HepG2 (cell line): ENCODE data around the gene PCP4. TPM values are rescaled to one million over a fixed set of nuclear protein-coding genes. Genes with fewer than 3 reads are reported as not detected.

Experiments
- ATAC-seq: fragments of 200-7000 bp; cut with Tn5 transposase; 3 replicates; pipeline ENCODE4 v1.9.1; 2020; ENCODE audit warnings: mild to moderate bottlenecking, moderate library complexity
- BruUV-seq: library from RNA; stranded (reverse); fragments of 400-500 nt; replicated peaks from 2 replicates; lab custom pipeline; 2021; lab: Mats Ljungman, UMichigan
- CTCF ChIA-PET: fragments of 300-600 bp; formaldehyde crosslinking; extraction: SDS; loops from one replicate; lab custom pipeline; 2021; ENCODE audit warnings: low total read pairs, inconsistent platforms, low intra/inter-chr PET ratio; lab: Yijun Ruan, JAX
- POLR2A ChIA-PET: fragments of 350-600 bp; sonication (Branson Sonifier 250); formaldehyde crosslinking; loops from one replicate; lab custom pipeline; 2020; ENCODE audit warnings: antibody characterized with exemption, inconsistent platforms; lab: Yijun Ruan, JAX
- DNase-seq: peaks from one replicate; pipeline ENCODE4 v3.0.0-alpha.2; 2015; ENCODE audit warnings: low spot score
- FAIRE-seq: peaks from 3 replicates; lab custom pipeline; 2011; peaks lifted over from hg19 to GRCh38; lab: Jason Lieb, UNC
- H2AFZ ChIP-seq: one replicate; pipeline ENCODE4 v1.6.1; 2011; ENCODE audit warnings: low read length, inconsistent platforms
- H3K27ac ChIP-seq: fragments of 300-600 bp; 3 replicates; pipeline ENCODE4 v1.8.0; 2011; ENCODE audit warnings: mixed run types, mild to moderate bottlenecking, mixed read lengths, low read length, inconsistent platforms; ENCODE audit not compliant: insufficient read depth; ENCODE audit errors: extremely low read length
- H3K27me3 ChIP-seq, 2 experiments: fragments of 200-600 bp in 1 of 2; 2 replicates in 1 of 2; 3 replicates in 1 of 2; pipeline versions ENCODE4 v1.6.0 to v1.8.0; 2011; ENCODE audit warnings: low read length in 2 of 2, mild to moderate bottlenecking in 2 of 2, moderate library complexity in 2 of 2, inconsistent platforms in 1 of 2; ENCODE audit not compliant: insufficient read depth in 2 of 2, control insufficient read depth in 1 of 2
- H3K36me3 ChIP-seq, 2 experiments: fragments of 200-600 bp in 1 of 2; replicated peaks in 1 of 2; 2 replicates in 1 of 2; 3 replicates in 1 of 2; pipeline versions ENCODE4 v1.5.1 to v1.8.0; 2011; ENCODE audit warnings: low read length in 2 of 2, inconsistent platforms in 1 of 2; ENCODE audit not compliant: insufficient read depth in 2 of 2, control insufficient read depth in 1 of 2
- H3K4me1 ChIP-seq: 2 replicates; pipeline ENCODE4 v1.5.1; 2012; ENCODE audit warnings: low read length, inconsistent platforms; ENCODE audit not compliant: insufficient read depth
- H3K4me2 ChIP-seq: 2 replicates; pipeline ENCODE4 v1.6.0; 2011; ENCODE audit warnings: low read depth, low read length, inconsistent platforms
- H3K4me3 ChIP-seq, 3 experiments: fragments of 200-600 bp in 1 of 3; sonication (generic), shearing (Covaris generic) in 1 of 3; replicated peaks in 1 of 3; 2 replicates each; pipeline ENCODE4 v1.5.1; 2011 to 2016; ENCODE audit warnings: low read length in 3 of 3, inconsistent platforms in 2 of 3, low read depth in 2 of 3, mild to moderate bottlenecking in 2 of 3, control low read depth in 1 of 3, mixed read lengths in 1 of 3; ENCODE audit not compliant: insufficient read depth in 1 of 3
- H3K79me2 ChIP-seq: one replicate; pipeline ENCODE4 v1.6.1; 2011; ENCODE audit warnings: low read length, inconsistent platforms; ENCODE audit not compliant: insufficient read depth
- H3K9ac ChIP-seq: 2 replicates; pipeline ENCODE4 v1.6.0; 2011; ENCODE audit warnings: mild to moderate bottlenecking, low read depth, low read length, inconsistent platforms; ENCODE audit not compliant: insufficient read depth
- H3K9me3 ChIP-seq: 2 replicates; pipeline ENCODE4 v1.5.1; 2012; ENCODE audit warnings: mild to moderate bottlenecking, low read length
- H4K20me1 ChIP-seq: 2 replicates; pipeline ENCODE4 v1.6.0; 2011; ENCODE audit warnings: inconsistent platforms, mild to moderate bottlenecking, low read length, moderate library complexity; ENCODE audit not compliant: insufficient read depth
- EP300 ChIP-seq, 3 experiments: sonication (generic) in 1 of 3; formaldehyde crosslinking in 1 of 3; IDR thresholded peaks; 2 replicates each; pipeline versions ENCODE4 v1.5.1 to v1.6.1; 2011 to 2020; ENCODE audit warnings: low read depth in 2 of 3, low read length in 2 of 3, borderline replicate concordance in 1 of 3, improper control_type of control experiment in 1 of 3, mild to moderate bottlenecking in 1 of 3, missing genetic modification reagents in 1 of 3, moderate library complexity in 1 of 3
- MZF1 ChIP-seq: sonication (generic); formaldehyde crosslinking; IDR thresholded peaks from 2 replicates; pipeline ENCODE4 v1.8.1; 2023; ENCODE audit warnings: mild to moderate bottlenecking, missing genetic modification reagents, borderline replicate concordance
- NR2C2 ChIP-seq: sonication (generic); formaldehyde crosslinking; IDR thresholded peaks from 2 replicates; pipeline ENCODE4 v1.4.0; 2020; ENCODE audit warnings: missing genetic modification reagents, mild to moderate bottlenecking, moderate library complexity, borderline replicate concordance
- NRL ChIP-seq: sonication (generic); formaldehyde crosslinking; IDR thresholded peaks from 2 replicates; pipeline ENCODE4 v1.5.0; 2020; ENCODE audit warnings: missing genetic modification reagents, mild to moderate bottlenecking, moderate library complexity, borderline replicate concordance
- RNF2 ChIP-seq: fragments of 450-650 bp; conservative IDR thresholded peaks from 2 replicates; pipeline ENCODE4 v1.6.1; 2016; ENCODE audit warnings: low read depth
- ZNF605 ChIP-seq: sonication (generic); formaldehyde crosslinking; IDR thresholded peaks from 2 replicates; pipeline ENCODE4 v1.8.0; 2022; ENCODE audit warnings: mild to moderate bottlenecking, missing genetic modification reagents
- WGBS: methylation state at CpG from one replicate; pipeline ENCODE4 v1.1.6; 2017; ENCODE audit warnings: low lambda C conversion rate; 5-methylcytosine and 5-hydroxymethylcytosine counted together
- in situ Hi-C: cut with HindIII; loops from 2 replicates; pipeline ENCODE4 v1.10.0; 2017; ENCODE audit warnings: low pct_unique_long_range_greater_than_20kb; ENCODE audit not compliant: extremely low pct_ligation_motif_present
- intact Hi-C: fragments of 100-400 bp; cut with micrococcal nuclease; formaldehyde crosslinking; loops from one replicate; pipeline ENCODE4 v1.10.0; 2022; ENCODE audit not compliant: unreplicated experiment
- polyA plus RNA-seq, 8 experiments: library from polyadenylated mRNA; depleted of rRNA in 3 of 8; stranded (reverse) in 7 of 8; unstranded in 1 of 8; fragments of >200 nt; fragmentation: Illumina TruSeq in 4 of 8; extraction: Trizol in 4 of 8; gene quantifications; 2 replicates each; pipeline versions ENCODE4 v1.2.1 to v1.2.3, GENCODE V29; 2011 to 2016; ENCODE audit warnings: low read depth in 4 of 8, missing spikeins in 1 of 8, mixed read lengths in 1 of 8; ENCODE audit not compliant: insufficient read depth in 1 of 8
- total RNA-seq, 5 experiments: library from RNA; depleted of rRNA; stranded (reverse); fragments of >200 nt; fragmentation: Illumina TruSeq; extraction: Trizol; gene quantifications; 2 replicates each; pipeline ENCODE4 v1.2.3, GENCODE V29; 2016; ENCODE audit warnings: low read depth in 1 of 5
- TF ChIP-seq, protein P1 (sequence below): sonication (generic); formaldehyde crosslinking; IDR thresholded peaks from 2 replicates; pipeline ENCODE4 v1.5.1; 2020; ENCODE audit warnings: missing genetic modification reagents, mild to moderate bottlenecking, borderline replicate concordance
- TF ChIP-seq, protein P2 (sequence below): sonication (generic); formaldehyde crosslinking; IDR thresholded peaks from 2 replicates; pipeline ENCODE4 v1.5.1; 2020; ENCODE audit warnings: missing genetic modification reagents, mild to moderate bottlenecking, borderline replicate concordance
- TF ChIP-seq, protein P3 (sequence below): sonication (generic); formaldehyde crosslinking; IDR thresholded peaks from 2 replicates; pipeline ENCODE4 v1.4.0; 2020; ENCODE audit warnings: missing genetic modification reagents, borderline replicate concordance

PCP4 gene
- total and polyA plus RNA-seq, 2 of the 13 experiments (the other 11 are each of a cell fraction or from before 2014, with no cell fraction given): not detected

DNA sequence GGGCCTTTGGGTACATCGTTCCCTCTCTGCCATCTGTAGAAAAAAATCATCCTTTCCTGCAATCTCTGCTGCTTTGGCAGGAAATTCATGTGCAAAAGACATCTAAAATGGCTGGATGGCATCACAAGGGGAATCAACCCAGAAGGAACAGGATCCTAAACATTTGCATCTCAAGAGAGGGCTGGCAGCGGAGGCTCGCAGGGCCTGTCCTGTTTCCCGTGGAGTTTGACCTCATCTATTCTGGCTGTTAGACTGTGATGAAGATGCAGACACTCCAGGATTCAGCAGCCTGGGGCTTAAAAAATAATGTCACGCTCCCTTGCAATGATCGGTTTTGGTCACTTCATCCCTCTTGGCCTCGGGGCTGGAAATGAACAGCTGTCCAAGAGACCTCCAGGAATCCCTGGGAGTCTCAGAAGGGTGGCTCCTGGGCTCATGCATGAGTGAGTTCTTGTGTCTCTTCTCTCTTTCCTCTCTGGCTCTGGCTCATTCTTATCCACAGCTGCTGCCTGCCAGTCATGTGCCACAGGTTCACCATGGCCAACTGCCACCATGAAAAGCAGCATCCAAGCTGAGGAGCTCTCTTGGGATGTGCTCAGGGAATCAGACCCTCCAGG is 16.1 kb upstream of the PCP4 start (continued):
- TF ChIP-seq MZF1 (no peak), RNF2 (no peak)
- TF ChIP-seq, protein P1, sequence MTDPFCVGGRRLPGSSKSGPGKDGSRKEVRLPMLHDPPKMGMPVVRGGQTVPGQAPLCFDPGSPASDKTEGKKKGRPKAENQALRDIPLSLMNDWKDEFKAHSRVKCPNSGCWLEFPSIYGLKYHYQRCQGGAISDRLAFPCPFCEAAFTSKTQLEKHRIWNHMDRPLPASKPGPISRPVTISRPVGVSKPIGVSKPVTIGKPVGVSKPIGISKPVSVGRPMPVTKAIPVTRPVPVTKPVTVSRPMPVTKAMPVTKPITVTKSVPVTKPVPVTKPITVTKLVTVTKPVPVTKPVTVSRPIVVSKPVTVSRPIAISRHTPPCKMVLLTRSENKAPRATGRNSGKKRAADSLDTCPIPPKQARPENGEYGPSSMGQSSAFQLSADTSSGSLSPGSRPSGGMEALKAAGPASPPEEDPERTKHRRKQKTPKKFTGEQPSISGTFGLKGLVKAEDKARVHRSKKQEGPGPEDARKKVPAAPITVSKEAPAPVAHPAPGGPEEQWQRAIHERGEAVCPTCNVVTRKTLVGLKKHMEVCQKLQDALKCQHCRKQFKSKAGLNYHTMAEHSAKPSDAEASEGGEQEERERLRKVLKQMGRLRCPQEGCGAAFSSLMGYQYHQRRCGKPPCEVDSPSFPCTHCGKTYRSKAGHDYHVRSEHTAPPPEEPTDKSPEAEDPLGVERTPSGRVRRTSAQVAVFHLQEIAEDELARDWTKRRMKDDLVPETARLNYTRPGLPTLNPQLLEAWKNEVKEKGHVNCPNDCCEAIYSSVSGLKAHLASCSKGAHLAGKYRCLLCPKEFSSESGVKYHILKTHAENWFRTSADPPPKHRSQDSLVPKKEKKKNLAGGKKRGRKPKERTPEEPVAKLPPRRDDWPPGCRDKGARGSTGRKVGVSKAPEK (CRISPR knock-in tag): no peak

DNA sequence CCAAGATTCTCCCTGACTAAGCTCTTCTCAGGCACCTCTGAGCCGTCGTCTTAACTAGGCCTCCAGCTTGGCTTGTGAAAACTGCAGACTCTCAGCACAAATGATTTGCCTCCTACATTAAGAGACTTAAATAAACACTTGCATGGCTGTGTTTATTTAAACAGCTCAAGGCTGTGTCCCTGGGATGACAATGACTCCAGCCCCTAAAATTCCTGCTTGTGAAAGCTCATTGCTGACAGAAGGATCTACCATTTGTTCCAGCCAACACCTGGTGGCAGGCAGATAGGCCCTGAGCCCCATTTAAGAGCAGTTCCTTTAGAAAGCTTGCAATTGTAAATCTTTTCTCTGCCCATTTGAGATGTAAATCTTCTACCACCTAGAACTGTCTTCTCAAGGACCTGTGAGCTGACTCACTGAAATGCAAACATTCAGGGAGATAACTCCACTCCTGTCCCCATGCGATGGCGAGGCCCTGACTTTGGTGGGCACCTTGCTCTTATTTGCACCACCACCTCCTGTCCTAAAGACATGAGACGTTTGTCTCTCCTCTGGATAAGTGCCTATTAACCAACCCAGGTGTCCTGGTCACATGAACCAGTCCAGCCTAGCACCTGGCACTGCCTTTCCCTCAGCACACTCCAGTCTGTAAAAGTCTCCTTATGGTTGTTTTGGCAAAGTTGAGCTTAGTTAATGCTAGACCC is 15.1 kb upstream of the PCP4 start:
- no peak for DNase-seq
- in situ Hi-C loops (no loop called here), intact Hi-C loops (no loop called here)
- H3K4me2 ChIP-seq: no peak overlapping the region
- H3K27me3 ChIP-seq: no peaks in the 10 kb centered on the region
- H3K27ac ChIP-seq: no peak overlapping the region
- ChIA-PET POLR2A (no interaction called here), CTCF (no interaction called here)
- no peak for ATAC-seq
- H4K20me1 ChIP-seq: no peaks in the 10 kb centered on the region
- H3K9ac ChIP-seq: no peak overlapping the region
- peaks cover 96% of the 10 kb centered on the region for H3K9me3 ChIP-seq
- H3K79me2 ChIP-seq: no peaks in the 10 kb centered on the region
- BruUV-seq: no TSS peak
- H2AFZ ChIP-seq: no peak overlapping the region
- H3K4me3 ChIP-seq: no peak overlapping the region
- no peaks in the 10 kb centered on the region for H3K4me1 ChIP-seq
- H3K36me3 ChIP-seq: no peaks in the 10 kb centered on the region
- no peak for FAIRE-seq
- 12% methylated on average over 3 of the region's 5 CpGs for WGBS
- TF ChIP-seq, protein P2, sequence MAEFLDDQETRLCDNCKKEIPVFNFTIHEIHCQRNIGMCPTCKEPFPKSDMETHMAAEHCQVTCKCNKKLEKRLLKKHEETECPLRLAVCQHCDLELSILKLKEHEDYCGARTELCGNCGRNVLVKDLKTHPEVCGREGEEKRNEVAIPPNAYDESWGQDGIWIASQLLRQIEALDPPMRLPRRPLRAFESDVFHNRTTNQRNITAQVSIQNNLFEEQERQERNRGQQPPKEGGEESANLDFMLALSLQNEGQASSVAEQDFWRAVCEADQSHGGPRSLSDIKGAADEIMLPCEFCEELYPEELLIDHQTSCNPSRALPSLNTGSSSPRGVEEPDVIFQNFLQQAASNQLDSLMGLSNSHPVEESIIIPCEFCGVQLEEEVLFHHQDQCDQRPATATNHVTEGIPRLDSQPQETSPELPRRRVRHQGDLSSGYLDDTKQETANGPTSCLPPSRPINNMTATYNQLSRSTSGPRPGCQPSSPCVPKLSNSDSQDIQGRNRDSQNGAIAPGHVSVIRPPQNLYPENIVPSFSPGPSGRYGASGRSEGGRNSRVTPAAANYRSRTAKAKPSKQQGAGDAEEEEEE (CRISPR knock-in tag): no peak
- TF ChIP-seq NR2C2 (CRISPR knock-in tag) (no peak), NRL (CRISPR knock-in tag) (no peak), ZNF605 (CRISPR knock-in tag) (no peak), EP300 (IDR thresholded peaks at IDR 0.05; ENCODE audit: low read depth in 2 of 2, low read length in 2 of 2) (no peak), EP300 (CRISPR knock-in tag; IDR thresholded peaks at IDR 0.05; ENCODE audit: borderline replicate concordance) (no peak)
- TF ChIP-seq, protein P3, sequence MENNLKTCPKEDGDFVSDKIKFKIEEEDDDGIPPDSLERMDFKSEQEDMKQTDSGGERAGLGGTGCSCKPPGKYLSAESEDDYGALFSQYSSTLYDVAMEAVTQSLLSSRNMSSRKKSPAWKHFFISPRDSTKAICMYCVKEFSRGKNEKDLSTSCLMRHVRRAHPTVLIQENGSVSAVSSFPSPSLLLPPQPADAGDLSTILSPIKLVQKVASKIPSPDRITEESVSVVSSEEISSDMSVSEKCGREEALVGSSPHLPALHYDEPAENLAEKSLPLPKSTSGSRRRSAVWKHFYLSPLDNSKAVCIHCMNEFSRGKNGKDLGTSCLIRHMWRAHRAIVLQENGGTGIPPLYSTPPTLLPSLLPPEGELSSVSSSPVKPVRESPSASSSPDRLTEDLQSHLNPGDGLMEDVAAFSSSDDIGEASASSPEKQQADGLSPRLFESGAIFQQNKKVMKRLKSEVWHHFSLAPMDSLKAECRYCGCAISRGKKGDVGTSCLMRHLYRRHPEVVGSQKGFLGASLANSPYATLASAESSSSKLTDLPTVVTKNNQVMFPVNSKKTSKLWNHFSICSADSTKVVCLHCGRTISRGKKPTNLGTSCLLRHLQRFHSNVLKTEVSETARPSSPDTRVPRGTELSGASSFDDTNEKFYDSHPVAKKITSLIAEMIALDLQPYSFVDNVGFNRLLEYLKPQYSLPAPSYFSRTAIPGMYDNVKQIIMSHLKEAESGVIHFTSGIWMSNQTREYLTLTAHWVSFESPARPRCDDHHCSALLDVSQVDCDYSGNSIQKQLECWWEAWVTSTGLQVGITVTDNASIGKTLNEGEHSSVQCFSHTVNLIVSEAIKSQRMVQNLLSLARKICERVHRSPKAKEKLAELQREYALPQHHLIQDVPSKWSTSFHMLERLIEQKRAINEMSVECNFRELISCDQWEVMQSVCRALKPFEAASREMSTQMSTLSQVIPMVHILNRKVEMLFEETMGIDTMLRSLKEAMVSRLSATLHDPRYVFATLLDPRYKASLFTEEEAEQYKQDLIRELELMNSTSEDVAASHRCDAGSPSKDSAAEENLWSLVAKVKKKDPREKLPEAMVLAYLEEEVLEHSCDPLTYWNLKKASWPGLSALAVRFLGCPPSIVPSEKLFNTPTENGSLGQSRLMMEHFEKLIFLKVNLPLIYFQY: no peak
